CD14-positive monocyte (primary cell): ENCODE data around the gene TARS3. TPM values are rescaled to one million over a fixed set of nuclear protein-coding genes. Genes with fewer than 3 reads are reported as not detected.

Experiments used
- DNase-seq, 3 donors: peaks; one replicate each; pipeline ENCODE4 v3.0.0-alpha.2; 2011 to 2022
- H2AFZ ChIP-seq: 2 replicates; pipeline ENCODE4 v1.6.0; 2012; ENCODE audit warnings: mild to moderate bottlenecking, low read depth, low read length, inconsistent platforms; ENCODE audit not compliant: insufficient read depth, poor library complexity, severe bottlenecking
- H3K27ac ChIP-seq, 2 donors: 1 replicate in 1 of 2; 2 replicates in 1 of 2; pipeline ENCODE4 v1.5.1; 2012 to 2013; ENCODE audit warnings: low read length in 2 of 2, control low read depth in 1 of 2, inconsistent platforms in 1 of 2, low read depth in 1 of 2, mild to moderate bottlenecking in 1 of 2
- H3K27me3 ChIP-seq, 2 donors: one replicate each; pipeline versions ENCODE4 v1.6.0 to v1.6.1; 2011 to 2013; ENCODE audit warnings: low read length in 2 of 2; ENCODE audit not compliant: control insufficient read depth in 2 of 2, insufficient read depth in 2 of 2
- H3K36me3 ChIP-seq, 2 donors: replicated peaks in 1 of 2; 1 replicate in 1 of 2; 2 replicates in 1 of 2; pipeline versions ENCODE4 v1.5.1 to v1.6.1; 2012 to 2013; ENCODE audit warnings: low read length in 2 of 2, control low read depth in 1 of 2, inconsistent platforms in 1 of 2, mild to moderate bottlenecking in 1 of 2; ENCODE audit not compliant: insufficient read depth in 2 of 2, control insufficient read depth in 1 of 2
- H3K4me1 ChIP-seq, 2 donors: 1 replicate in 1 of 2; 2 replicates in 1 of 2; pipeline versions ENCODE4 v1.5.1 to v1.6.1; 2012 to 2013; ENCODE audit warnings: low read length in 2 of 2, control low read depth in 1 of 2, inconsistent platforms in 1 of 2, mild to moderate bottlenecking in 1 of 2, moderate library complexity in 1 of 2; ENCODE audit not compliant: insufficient read depth in 2 of 2, control insufficient read depth in 1 of 2
- H3K4me2 ChIP-seq: replicated peaks from 2 replicates; pipeline ENCODE3; 2012; ENCODE audit warnings: low read length, moderate library complexity, mild to moderate bottlenecking; ENCODE audit not compliant: poor library complexity, severe bottlenecking; ENCODE audit errors: extremely low read depth
- H3K4me3 ChIP-seq, 3 experiments: fragments of 200-600 bp in 1 of 3; sonication (generic) in 1 of 3; replicated peaks in 1 of 3; 1 replicate in 2 of 3; 2 replicates in 1 of 3; pipeline ENCODE4 v1.5.1; 2011 to 2013; ENCODE audit warnings: low read length in 3 of 3, mild to moderate bottlenecking in 3 of 3, control low read depth in 2 of 3, low read depth in 2 of 3, inconsistent platforms in 1 of 3, moderate library complexity in 1 of 3
- H3K79me2 ChIP-seq: 2 replicates; pipeline ENCODE4 v1.6.0; 2012; ENCODE audit warnings: mild to moderate bottlenecking, control low read depth, inconsistent platforms, low read length, moderate library complexity; ENCODE audit not compliant: insufficient read depth
- H3K9ac ChIP-seq: 2 replicates; pipeline ENCODE4 v1.6.0; 2017; ENCODE audit warnings: low read length, mild to moderate bottlenecking; ENCODE audit not compliant: insufficient read depth, poor library complexity, severe bottlenecking
- H3K9me3 ChIP-seq, 2 donors: replicated peaks in 1 of 2; 1 replicate in 1 of 2; 2 replicates in 1 of 2; pipeline versions ENCODE4 v1.5.1 to v1.6.1; 2012 to 2013; ENCODE audit warnings: low read length in 2 of 2, control low read depth in 1 of 2; ENCODE audit not compliant: control insufficient read depth in 1 of 2, insufficient read depth in 1 of 2
- H4K20me1 ChIP-seq: 2 replicates; pipeline ENCODE4 v1.6.0; 2012; ENCODE audit warnings: mild to moderate bottlenecking, low read length, control low read depth, moderate library complexity; ENCODE audit not compliant: insufficient read depth
- H3K27ac Mint-ChIP-seq, 7 donors: one replicate each; pipeline ENCODE4 v1.8.0; 2020; ENCODE audit warnings: mild to moderate bottlenecking in 7 of 7, mixed read lengths in 7 of 7, moderate library complexity in 6 of 7, inconsistent platforms in 2 of 7
- H3K27me3 Mint-ChIP-seq, 3 donors: one replicate each; pipeline ENCODE4 v1.8.0; 2021 to 2022; ENCODE audit warnings: low read depth in 3 of 3, mild to moderate bottlenecking in 3 of 3, mixed read lengths in 3 of 3, moderate library complexity in 3 of 3, inconsistent platforms in 1 of 3
- H3K36me3 Mint-ChIP-seq, 2 donors: one replicate each; pipeline ENCODE4 v1.8.0; 2020; ENCODE audit warnings: mixed read lengths in 2 of 2, inconsistent platforms in 1 of 2, mild to moderate bottlenecking in 1 of 2
- H3K4me1 Mint-ChIP-seq: one replicate; pipeline ENCODE4 v1.8.0; 2020; ENCODE audit warnings: mild to moderate bottlenecking, mixed read lengths
- H3K4me3 Mint-ChIP-seq, 2 donors: one replicate each; pipeline ENCODE4 v1.8.0; 2020; ENCODE audit warnings: mild to moderate bottlenecking in 2 of 2, mixed read lengths in 2 of 2, moderate library complexity in 1 of 2
- H3K9me3 Mint-ChIP-seq, 7 donors: one replicate each; pipeline ENCODE4 v1.8.0; 2020 to 2022; ENCODE audit warnings: mixed read lengths in 7 of 7, mild to moderate bottlenecking in 6 of 7, moderate library complexity in 6 of 7, inconsistent platforms in 2 of 7
- WGBS: methylation state at CpG from one replicate; pipeline ENCODE4 v1.1.5; 2013; ENCODE audit warnings: missing lambda C conversion rate; ENCODE audit not compliant: insufficient coverage; 5-methylcytosine and 5-hydroxymethylcytosine counted together
- intact Hi-C, 2 donors: fragments of 100-400 bp; cut with micrococcal nuclease; formaldehyde crosslinking; loops; one replicate each; pipeline versions ENCODE4 v1.15.0 to v1.15.1; 2023
- polyA plus RNA-seq, 3 donors: library from polyadenylated mRNA; depleted of rRNA in 1 of 3; unstranded in 2 of 3; stranded (reverse) in 1 of 3; fragments of 300-500 nt in 2 of 3; fragments of >200 nt in 1 of 3; fragmentation: Illumina TruSeq in 2 of 3; gene quantifications; 1 replicate in 2 of 3; 2 replicates in 1 of 3; pipeline ENCODE4 v1.2.3, GENCODE V29; 2012 to 2021
- TF ChIP-seq, protein P1 (sequence below): fragments of 200-600 bp; IDR thresholded peaks from one replicate; pipeline ENCODE4 v1.8.0; 2022; ENCODE audit warnings: antibody characterized with exemption, mild to moderate bottlenecking

The TARS3 gene
- polyA plus RNA-seq, 3 donors: 1.3 to 2.4 (median 1.8) TPM

DNA sequence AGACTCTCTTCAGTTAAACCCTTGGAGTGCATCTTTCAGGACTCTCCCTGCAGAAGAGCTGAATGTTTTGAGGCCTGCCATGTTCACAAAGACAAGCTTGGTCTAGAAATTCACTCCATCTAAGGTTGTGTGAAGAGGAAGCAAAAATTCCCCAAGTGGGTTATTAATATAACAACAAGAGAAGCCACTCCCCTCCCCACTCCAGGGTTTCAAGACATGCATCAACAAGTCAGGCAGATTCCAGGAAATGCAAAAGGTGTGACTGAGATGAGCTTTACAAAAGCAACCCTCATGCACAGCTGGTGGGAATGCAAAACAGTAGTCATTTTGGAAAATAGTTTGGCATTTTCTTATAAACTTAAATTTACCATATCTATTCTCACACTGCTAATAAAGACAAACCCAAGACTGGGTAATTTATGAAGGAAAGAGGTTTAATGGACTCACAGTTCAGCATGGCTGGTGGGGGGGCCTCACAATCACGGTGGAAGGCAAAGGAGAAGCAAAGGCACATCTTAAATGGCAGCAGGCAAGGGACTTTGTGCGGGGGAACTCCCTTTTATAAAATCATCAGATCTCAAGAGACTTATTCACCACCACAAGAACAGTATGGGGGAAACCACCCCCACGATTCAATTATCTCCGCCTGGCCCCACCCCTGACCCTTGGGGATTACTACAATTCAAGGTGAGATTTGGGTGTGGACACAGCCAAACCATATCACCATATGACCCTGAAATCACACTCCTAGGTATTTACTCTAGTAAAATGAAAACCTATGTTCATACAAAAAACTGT lies 31.3 kb downstream of the TARS3 start:
- Mint-ChIP-seq H3K4me1 (no peaks in the 10 kb centered on the region), H3K9me3 (peaks cover 0 to 2% (median 0%) of the 10 kb centered on the region in 7 donors), H3K4me3 (no peak overlapping the region), H3K36me3 (peaks cover 20 to 25% of the 10 kb centered on the region in 2 donors), H3K27ac (peak overlapping the region in 1 of 7 donors; percentile 69), H3K27me3 (no peaks in the 10 kb centered on the region)
- Histone ChIP-seq H3K4me3 (no peak overlapping the region), H3K27me3 (no peaks in the 10 kb centered on the region), H2AFZ (no peak overlapping the region), H3K36me3 (peaks cover 0 to 11% of the 10 kb centered on the region in 2 donors), H3K79me2 (no peaks in the 10 kb centered on the region), H3K9me3 (no peaks in the 10 kb centered on the region), H3K9ac (no peak overlapping the region), H4K20me1 (no peaks in the 10 kb centered on the region), H3K27ac (no peak overlapping the region), H3K4me2 (no peak overlapping the region), H3K4me1 (no peaks in the 10 kb centered on the region)
- DNase-seq: no peak
- intact Hi-C loops: no loop called here
- TF ChIP-seq, protein P1, sequence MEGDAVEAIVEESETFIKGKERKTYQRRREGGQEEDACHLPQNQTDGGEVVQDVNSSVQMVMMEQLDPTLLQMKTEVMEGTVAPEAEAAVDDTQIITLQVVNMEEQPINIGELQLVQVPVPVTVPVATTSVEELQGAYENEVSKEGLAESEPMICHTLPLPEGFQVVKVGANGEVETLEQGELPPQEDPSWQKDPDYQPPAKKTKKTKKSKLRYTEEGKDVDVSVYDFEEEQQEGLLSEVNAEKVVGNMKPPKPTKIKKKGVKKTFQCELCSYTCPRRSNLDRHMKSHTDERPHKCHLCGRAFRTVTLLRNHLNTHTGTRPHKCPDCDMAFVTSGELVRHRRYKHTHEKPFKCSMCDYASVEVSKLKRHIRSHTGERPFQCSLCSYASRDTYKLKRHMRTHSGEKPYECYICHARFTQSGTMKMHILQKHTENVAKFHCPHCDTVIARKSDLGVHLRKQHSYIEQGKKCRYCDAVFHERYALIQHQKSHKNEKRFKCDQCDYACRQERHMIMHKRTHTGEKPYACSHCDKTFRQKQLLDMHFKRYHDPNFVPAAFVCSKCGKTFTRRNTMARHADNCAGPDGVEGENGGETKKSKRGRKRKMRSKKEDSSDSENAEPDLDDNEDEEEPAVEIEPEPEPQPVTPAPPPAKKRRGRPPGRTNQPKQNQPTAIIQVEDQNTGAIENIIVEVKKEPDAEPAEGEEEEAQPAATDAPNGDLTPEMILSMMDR: no peak
- no CpG with 5 or more reads among the region's 4 CpGs for WGBS

DNA sequence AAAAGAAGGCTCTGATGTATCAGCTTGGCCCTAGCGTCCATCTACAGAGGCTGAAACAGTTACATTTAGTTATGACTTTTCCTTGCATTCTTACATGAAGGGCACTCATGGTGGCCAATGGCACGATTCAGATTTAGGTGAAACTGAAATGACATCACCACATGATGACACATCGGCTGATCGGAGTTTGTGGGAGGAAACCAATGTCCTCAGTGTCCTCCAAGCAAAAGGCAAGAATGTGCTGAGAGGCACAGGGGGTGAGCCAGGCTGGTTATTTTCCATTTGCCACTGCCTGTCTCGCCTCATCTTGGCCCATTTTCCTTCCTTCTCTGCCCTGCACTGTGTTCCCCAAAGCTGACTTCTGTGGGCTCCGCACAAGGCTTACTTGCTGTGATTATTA lies 34.4 kb downstream of the TARS3 start:
- no peak overlapping the region for H3K9ac ChIP-seq
- Mint-ChIP-seq H3K9me3 (peaks cover 0 to 2% (median 0%) of the 10 kb centered on the region in 7 donors), H3K27me3 (no peaks in the 10 kb centered on the region), H3K27ac (no peak overlapping the region), H3K36me3 (peaks cover 15 to 27% of the 10 kb centered on the region in 2 donors), H3K4me1 (no peaks in the 10 kb centered on the region), H3K4me3 (no peak overlapping the region)
- H3K9me3 ChIP-seq: no peaks in the 10 kb centered on the region
- no peaks in the 10 kb centered on the region for H3K4me1 ChIP-seq
- TF ChIP-seq, protein P1: no peak
- H4K20me1 ChIP-seq: no peaks in the 10 kb centered on the region
- H3K36me3 ChIP-seq: no peaks in the 10 kb centered on the region
- intact Hi-C loops: no loop called here
- no peaks in the 10 kb centered on the region for H3K79me2 ChIP-seq
- H3K27me3 ChIP-seq: no peaks in the 10 kb centered on the region
- 93% methylated on average over 4 of the region's 6 CpGs for WGBS
- DNase-seq: peak in 1 of 3 donors; percentile 12
- H3K4me3 ChIP-seq: no peak overlapping the region
- H3K4me2 ChIP-seq: no peak overlapping the region
- H3K27ac ChIP-seq: no peak overlapping the region
- no peak overlapping the region for H2AFZ ChIP-seq
